Measurements from ENCODE around the gene EVL. TPM values are rescaled to one million over a fixed set of nuclear protein-coding genes. Genes with fewer than 3 reads are reported as not detected.
A peak's percentile ranks its signal among the peaks of the same experiment; 100 is the strongest.

EVL gene
- total and polyA plus RNA-seq, 2 donors (not counting 3 experiments of a cell fraction or from before 2014, with no cell fraction given) = 34.6 to 62.5 TPM

DNA sequence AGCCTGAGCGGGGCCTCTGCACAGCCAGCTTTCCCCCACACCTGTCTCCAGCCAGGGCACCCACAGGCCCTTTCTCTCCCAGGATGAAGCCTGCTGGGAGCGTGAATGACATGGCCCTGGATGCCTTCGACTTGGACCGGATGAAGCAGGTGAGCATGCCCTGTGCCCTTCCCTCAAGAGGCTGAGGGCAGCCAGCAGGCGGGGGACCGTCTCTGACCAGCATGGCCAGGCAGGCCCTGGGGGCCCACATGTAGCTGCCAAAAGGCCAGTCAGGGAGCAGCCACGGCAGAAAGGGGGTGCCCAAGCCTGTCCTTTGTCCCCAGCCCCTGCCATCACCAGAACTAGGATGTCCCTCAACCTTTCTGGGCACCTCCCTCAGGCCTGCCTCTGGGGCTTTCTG lies 75.9 kb downstream of the EVL start:
- CTCF ChIA-PET = interaction anchor here (0.7 to 3.9 kb wide), 17 partner anchors 11 to 158 kb away, joined by 3 to 47 read pairs (median 4); no protein-coding TSS in a partner anchor
- Histone ChIP-seq H3K27me3 (ENCODE audit: control insufficient read depth in 2 of 2, insufficient read depth in 2 of 2, low read length in 2 of 2) (no peaks in the 10 kb centered on the region), H3K79me2 (ENCODE audit: control insufficient read depth, insufficient read depth, low read length) (no peaks in the 10 kb centered on the region), H3K9ac (replicated peaks; ENCODE audit: extremely low read depth, insufficient read depth, low read length) (peak overlapping the region; percentile 53), H3K4me3 (replicated peaks in 1 of 3; ENCODE audit: insufficient read depth in 1 of 3, low read depth in 1 of 3, low read length in 3 of 3) (no peak overlapping the region), H2AFZ (ENCODE audit: low read depth, low read length) (no peak overlapping the region), H3K27ac (ENCODE audit: insufficient read depth, low read depth, low read length) (peak overlapping the region; percentile 83), H3K36me3 (ENCODE audit: control insufficient read depth in 2 of 2, extremely low read depth in 1 of 2, insufficient read depth in 2 of 2, low read length in 2 of 2) (no peaks in the 10 kb centered on the region), H3K9me1 (replicated peaks; ENCODE audit: control insufficient read depth, extremely low read depth, insufficient read depth, low read length) (no peaks in the 10 kb centered on the region), H3K4me1 (ENCODE audit: control insufficient read depth, extremely low read depth, insufficient read depth, low read length) (peaks cover 31% of the 10 kb centered on the region), H4K20me1 (replicated peaks; ENCODE audit: control insufficient read depth, extremely low read depth, insufficient read depth, low read length) (no peaks in the 10 kb centered on the region), H3K4me2 (ENCODE audit: insufficient read depth, low read length) (no peak overlapping the region), H3K9me3 (replicated peaks; ENCODE audit: control insufficient read depth, insufficient read depth, low read length) (no peaks in the 10 kb centered on the region)
- TF ChIP-seq FOS (IDR thresholded peaks at IDR 0.05; ENCODE audit: borderline replicate concordance, insufficient read depth, low read length) = no peak
- no peak for TF ChIP-seq MYC (IDR thresholded peaks at IDR 0.05; ENCODE audit: low read depth, low read length)
- TF ChIP-seq GATA2 (IDR thresholded peaks at IDR 0.05; ENCODE audit: insufficient read depth, insufficient read length, low read depth, low read length) = no peak
- no peak for TF ChIP-seq JUN (IDR thresholded peaks at IDR 0.05; ENCODE audit: borderline replicate concordance, insufficient read depth, insufficient read length, low read depth)
- no peak for TF ChIP-seq EZH2 (IDR thresholded peaks at IDR 0.05; ENCODE audit: borderline replicate concordance, low read depth, low read length, severe bottlenecking)
- no peak for TF ChIP-seq CTCF (IDR thresholded peaks at IDR 0.05; ENCODE audit: extremely low read depth in 1 of 2, insufficient read depth in 1 of 2, low read depth in 1 of 2, low read length in 2 of 2)
- no peak for TF ChIP-seq MAX (IDR thresholded peaks at IDR 0.05; ENCODE audit: insufficient read depth, insufficient read length)
- TF ChIP-seq POLR2AphosphoS5 (IDR thresholded peaks at IDR 0.05; ENCODE audit: insufficient read depth, low read depth, low read length) = no peak
- no peak for TF ChIP-seq POLR2A (IDR thresholded peaks at IDR 0.05; ENCODE audit: low read depth, low read length)
- DNase-seq (ENCODE audit: low read depth, low spot score) (no peak), FAIRE-seq (no peak)
- intact Hi-C loops (cut with micrococcal nuclease) = loop anchor here (2.0 to 5.0 kb wide), 2 partner anchors 96 to 236 kb away; partner anchors contain the start of genes WDR25 and YY1
- dilution Hi-C loops (cut with MboI; ENCODE audit: extremely low pct_ligation_motif_present, low sequenced_read_pairs) = no loop called here
- BruUV-seq (replicated peaks) = no TSS peak
- POLR2A ChIA-PET = no interaction called here

Measured in endothelial cell of umbilical vein (primary cell).